Activated CD4-positive, alpha-beta T cell treated with anti-CD3 and anti-CD28 coated beads for 4 hours (primary cell): ENCODE results near the gene CNTRL.
A peak's percentile ranks its signal among the peaks of the same experiment; 100 is the strongest.
"Not testable (repeated sequence)": the region's sequence is repeated elsewhere in the genome, so short reads cannot be mapped to it uniquely, and the experiment has no call there.

ENCODE experiments used
- DNase-seq, 2 donors: peaks; one replicate each; pipeline ENCODE4 v3.0.0-alpha.2; 2020

The CNTRL gene

GRCh38 chr9:121133104-121133816, 58.5 kb downstream of the CNTRL start:
- DNase-seq, result peak; percentile 52 to 63

- DNase-seq, result no peak
Measured at GRCh38 chr9:121135642-121136041, 60.9 kb downstream of the CNTRL start.

GRCh38 chr9:121138561-121138960, 63.8 kb downstream of the CNTRL start:
- DNase-seq, result no peak

- no peak for DNase-seq
Measured at GRCh38 chr9:121138973-121139372, 64.2 kb downstream of the CNTRL start.

GRCh38 chr9:121140162-121140561, 65.4 kb downstream of the CNTRL start:
- no peak for DNase-seq

- no peak for DNase-seq
Measured at GRCh38 chr9:121141306-121141705, 66.6 kb downstream of the CNTRL start.

- DNase-seq, result no peak
Measured at GRCh38 chr9:121141706-121142105, 67.0 kb downstream of the CNTRL start.

GRCh38 chr9:121143771-121144170, 69.0 kb downstream of the CNTRL start:
- DNase-seq, result no peak

GRCh38 chr9:121144482-121144881, 69.7 kb downstream of the CNTRL start:
- no peak for DNase-seq

GRCh38 chr9:121150188-121150587, 75.4 kb downstream of the CNTRL start:
- DNase-seq, result no peak

- no peak for DNase-seq
Measured at GRCh38 chr9:121153642-121154041, 78.9 kb downstream of the CNTRL start.

GRCh38 chr9:121154782-121155181, 80.0 kb downstream of the CNTRL start:
- DNase-seq, result no peak

- peak in 1 of 2 donors; percentile 7 for DNase-seq
Measured at GRCh38 chr9:121156263-121156731, 81.5 kb downstream of the CNTRL start.

- no peak for DNase-seq
Measured at GRCh38 chr9:121157939-121158338, 83.2 kb downstream of the CNTRL start.

GRCh38 chr9:121160025-121160424, 85.3 kb downstream of the CNTRL start:
- no peak for DNase-seq

GRCh38 chr9:121168052-121168451, 93.3 kb downstream of the CNTRL start:
- no peak for DNase-seq

- DNase-seq, result peak in 1 of 2 donors; percentile 10
Measured at GRCh38 chr9:121169094-121169601, 94.4 kb downstream of the CNTRL start.

GRCh38 chr9:121171236-121171635, 96.5 kb downstream of the CNTRL start:
- DNase-seq, result no peak

- DNase-seq, result no peak
Measured at GRCh38 chr9:121172726-121173487, 98.2 kb downstream of the CNTRL start.

GRCh38 chr9:121173501-121173900, 98.7 kb downstream of the CNTRL start:
- no peak for DNase-seq

- DNase-seq, result no peak
Measured at GRCh38 chr9:121178676-121179372, 104.1 kb downstream of the CNTRL start.

- DNase-seq, result not testable (repeated sequence)
Measured at GRCh38 chr9:121179373-121179721, 104.6 kb downstream of the CNTRL start.

- DNase-seq, result no peak
Measured at GRCh38 chr9:121179930-121180681, 105.4 kb downstream of the CNTRL start.
